Liver (tissue), 9 donors: Measurements from ENCODE around the gene FGF1. TPM values are rescaled to one million over a fixed set of nuclear protein-coding genes. Genes with fewer than 3 reads are reported as not detected.

Source experiments
- DNase-seq: peaks from one replicate; pipeline ENCODE4 v3.0.0-alpha.2; 2017; ENCODE audit warnings: low spot score
- H3K27ac ChIP-seq, 2 donors: one replicate each; pipeline ENCODE4 v1.7.0; 2013; ENCODE audit warnings: inconsistent platforms in 2 of 2, low read length in 2 of 2, control low read depth in 1 of 2, low read depth in 1 of 2, mild to moderate bottlenecking in 1 of 2
- H3K27me3 ChIP-seq, 4 donors: one replicate each; pipeline versions ENCODE4 v1.6.1 to v1.7.0; 2013; ENCODE audit warnings: low read length in 3 of 4, inconsistent platforms in 1 of 4, mild to moderate bottlenecking in 1 of 4, moderate library complexity in 1 of 4; ENCODE audit not compliant: control insufficient read depth in 4 of 4, insufficient read depth in 4 of 4
- H3K36me3 ChIP-seq, 4 donors: one replicate each; pipeline versions ENCODE4 v1.6.1 to v1.7.0; 2013; ENCODE audit warnings: low read length in 3 of 4, mild to moderate bottlenecking in 3 of 4, low read depth in 1 of 4, moderate library complexity in 1 of 4; ENCODE audit not compliant: control insufficient read depth in 4 of 4, insufficient read depth in 3 of 4
- H3K4me1 ChIP-seq, 4 donors: one replicate each; pipeline versions ENCODE4 v1.6.1 to v1.7.0; 2013; ENCODE audit warnings: low read length in 3 of 4, mild to moderate bottlenecking in 3 of 4, moderate library complexity in 1 of 4; ENCODE audit not compliant: control insufficient read depth in 4 of 4, insufficient read depth in 4 of 4
- H3K4me3 ChIP-seq, 3 donors: one replicate each; pipeline versions ENCODE4 v1.6.1 to v1.7.0; 2013; ENCODE audit warnings: low read length in 3 of 3, control low read depth in 1 of 3, low read depth in 1 of 3, mild to moderate bottlenecking in 1 of 3
- H3K9ac ChIP-seq, 2 donors: one replicate each; pipeline ENCODE4 v1.7.0; 2013; ENCODE audit warnings: low read length in 2 of 2, mild to moderate bottlenecking in 2 of 2, moderate library complexity in 2 of 2, control low read depth in 1 of 2, low read depth in 1 of 2
- H3K9me3 ChIP-seq, 4 donors: one replicate each; pipeline versions ENCODE4 v1.6.1 to v1.7.0; 2013; ENCODE audit warnings: low read length in 3 of 4; ENCODE audit not compliant: control insufficient read depth in 4 of 4
- ATF3 ChIP-seq: IDR thresholded peaks from 2 replicates; pipeline ENCODE4 v1.6.1; 2016; ENCODE audit warnings: antibody characterized with exemption
- CTCF ChIP-seq: fragments of 150-350 bp; IDR thresholded peaks from 2 replicates; pipeline ENCODE4 v1.5.1; 2017; ENCODE audit warnings: improper control_type of control experiment, low read depth, low read length; ENCODE audit not compliant: missing input control
- EGR1 ChIP-seq, 2 donors: IDR thresholded peaks; 2 replicates each; pipeline ENCODE4 v1.6.1; 2016 to 2018; ENCODE audit warnings: antibody characterized with exemption in 2 of 2, low read depth in 2 of 2
- FOXA2 ChIP-seq: IDR thresholded peaks from 2 replicates; pipeline ENCODE4 v1.6.1; 2016; ENCODE audit warnings: antibody characterized with exemption
- HNF4A ChIP-seq, 2 donors: conservative IDR thresholded peaks; 2 replicates each; pipeline ENCODE4 v1.6.1; 2016; ENCODE audit warnings: antibody characterized with exemption in 2 of 2, mild to moderate bottlenecking in 2 of 2
- HNF4G ChIP-seq: IDR thresholded peaks from 2 replicates; pipeline ENCODE4 v1.6.1; 2016; ENCODE audit warnings: antibody characterized with exemption
- JUND ChIP-seq, 2 donors: IDR thresholded peaks; 2 replicates each; pipeline ENCODE4 v1.6.1; 2016; ENCODE audit warnings: antibody characterized with exemption in 2 of 2
- MAX ChIP-seq: IDR thresholded peaks from 2 replicates; pipeline ENCODE4 v1.6.1; 2016; ENCODE audit warnings: antibody characterized with exemption
- NR2F2 ChIP-seq: IDR thresholded peaks from 2 replicates; pipeline ENCODE4 v1.6.1; 2016; ENCODE audit warnings: antibody characterized with exemption
- RAD21 ChIP-seq, 2 donors: IDR thresholded peaks; 2 replicates each; pipeline ENCODE4 v1.6.1; 2016; ENCODE audit warnings: antibody characterized with exemption in 2 of 2, mild to moderate bottlenecking in 2 of 2
- REST ChIP-seq: IDR thresholded peaks from 2 replicates; pipeline ENCODE4 v1.6.1; 2016; ENCODE audit warnings: antibody characterized with exemption, mild to moderate bottlenecking
- RXRA ChIP-seq, 2 donors: IDR thresholded peaks; 2 replicates each; pipeline ENCODE4 v1.6.1; 2017 to 2018; ENCODE audit warnings: antibody characterized with exemption in 2 of 2, mild to moderate bottlenecking in 1 of 2
- TAF1 ChIP-seq: conservative IDR thresholded peaks from 2 replicates; pipeline ENCODE4 v1.6.1; 2016; ENCODE audit warnings: antibody characterized with exemption, mild to moderate bottlenecking
- ZBTB33 ChIP-seq: IDR thresholded peaks from 2 replicates; pipeline ENCODE4 v1.6.1; 2016; ENCODE audit warnings: antibody characterized with exemption
- WGBS: extraction: QIAGEN DNeasy Blood & Tissue Kit; methylation state at CpG from one replicate; pipeline ENCODE4 v1.1.7; 2013; 5-methylcytosine and 5-hydroxymethylcytosine counted together
- polyA plus RNA-seq, 2 donors: library from polyadenylated mRNA; stranded (reverse) in 1 of 2; unstranded in 1 of 2; fragments of 200-250 nt in 1 of 2; fragments of >200 nt in 1 of 2; fragmentation: Nextera tagmentation in 1 of 2; extraction: Ambion mirVana in 1 of 2; gene quantifications; one replicate each; pipeline versions ENCODE4 v1.2.1 to v1.2.3, GENCODE V29; 2013 to 2015
- total RNA-seq, 2 donors: library from RNA; depleted of rRNA; stranded (reverse); fragments of >200 nt; gene quantifications; one replicate each; pipeline ENCODE4 v1.2.3, GENCODE V29; 2014
- donor health status: healthy.
- donor health status: healthy.
- donor health status: healthy.
- donor health status: healthy.
- donor health status: healthy.

Gene FGF1
- total and polyA plus RNA-seq, 4 donors = 0.05 to 0.25 (median 0.16) TPM

GRCh38 chr5:142602720-142603245, 83.1 kb downstream of the FGF1 start:
- no peak overlapping the region for H3K27ac ChIP-seq
- no peak for DNase-seq
- H3K36me3 ChIP-seq = no peaks in the 10 kb centered on the region
- no peak overlapping the region for H3K9ac ChIP-seq
- H3K27me3 ChIP-seq = no peaks in the 10 kb centered on the region
- peaks cover 0 to 10% (median 2%) of the 10 kb centered on the region in 4 donors for H3K4me1 ChIP-seq
- TF ChIP-seq EGR1 (IDR thresholded peaks at IDR 0.05; ENCODE audit: low read depth in 2 of 2) (no peak), CTCF (no peak), ZBTB33 (no peak), JUND (IDR thresholded peaks at IDR 0.05) (no peak), TAF1 (no peak), FOXA2 (no peak), HNF4A (conservative IDR thresholded peaks at IDR 0.05) (no peak), ATF3 (no peak), MAX (no peak), HNF4G (no peak), NR2F2 (no peak)
- no peaks in the 10 kb centered on the region for H3K9me3 ChIP-seq
- H3K4me3 ChIP-seq = no peak overlapping the region
- WGBS = 85% methylated on average over 4 of the region's 4 CpGs

GRCh38 chr5:142601432-142601831, 84.5 kb downstream of the FGF1 start:
- Histone ChIP-seq H3K4me3 (no peak overlapping the region), H3K27me3 (no peaks in the 10 kb centered on the region), H3K27ac (peak overlapping the region in 1 of 2 donors; percentile 47), H3K9ac (no peak overlapping the region), H3K36me3 (no peaks in the 10 kb centered on the region), H3K9me3 (no peaks in the 10 kb centered on the region), H3K4me1 (peaks cover 0 to 10% (median 2%) of the 10 kb centered on the region in 4 donors)
- WGBS = 84% methylated on average over 3 of the region's 3 CpGs
- TF ChIP-seq HNF4G = no peak
- DNase-seq = no peak

- Histone ChIP-seq H3K27me3 (no peaks in the 10 kb centered on the region), H3K4me3 (peak overlapping the region in 1 of 3 donors; percentile 1), H3K9ac (no peak overlapping the region), H3K36me3 (no peaks in the 10 kb centered on the region), H3K4me1 (peaks cover 0 to 10% (median 2%) of the 10 kb centered on the region in 4 donors), H3K9me3 (no peaks in the 10 kb centered on the region), H3K27ac (peak overlapping the region in 1 of 2 donors; percentile 47)
- WGBS = 33% methylated on average over 20 of the region's 20 CpGs
- no peak for DNase-seq
- peak; percentile 26 to 44 for TF ChIP-seq RXRA (IDR thresholded peaks at IDR 0.05)
- TF ChIP-seq RAD21 (IDR thresholded peaks at IDR 0.05) = peak in 1 of 2 donors; percentile 24
- peak; percentile 47 for TF ChIP-seq FOXA2
- no peak for TF ChIP-seq TAF1
- peak; percentile 41 for TF ChIP-seq MAX
- no peak for TF ChIP-seq ZBTB33
- peak in 1 of 2 donors; percentile 34 for TF ChIP-seq HNF4A (conservative IDR thresholded peaks at IDR 0.05)
- TF ChIP-seq ATF3 = peak; percentile 34
- TF ChIP-seq REST = peak; percentile 72
These were observed 85.1 kb downstream of the FGF1 start for GRCh38 chr5:142600611-142601358.
